GM06990 (cell line): Measurements from ENCODE around the gene GAS2L2.

Experiments used
- DNase-seq: peaks from one replicate; pipeline ENCODE4 v3.0.0-alpha.2; 2011; ENCODE audit not compliant: insufficient read length; ENCODE audit errors: extremely low read depth
- H3K27me3 ChIP-seq: replicated peaks from 2 replicates; pipeline ENCODE4 v1.6.0; 2011; ENCODE audit warnings: low read length; ENCODE audit not compliant: control insufficient read depth, insufficient read depth
- H3K36me3 ChIP-seq: 2 replicates; pipeline ENCODE4 v1.5.1; 2011; ENCODE audit warnings: low read length; ENCODE audit not compliant: control insufficient read depth, insufficient read depth
- H3K4me3 ChIP-seq: replicated peaks from 2 replicates; pipeline ENCODE4 v1.5.1; 2011; ENCODE audit warnings: low read depth, mild to moderate bottlenecking, control low read depth, low read length
- TF ChIP-seq, protein P1 (sequence below): IDR thresholded peaks from 2 replicates; pipeline ENCODE4 v1.5.1; 2011; ENCODE audit warnings: low read length, control low read depth, mild to moderate bottlenecking, inconsistent platforms; ENCODE audit not compliant: insufficient read depth, poor library complexity, severe bottlenecking

Gene GAS2L2

GRCh38 chr17:35790841-35791240, 37.8 kb upstream of the GAS2L2 start:
- DNase-seq = no peak
- peaks cover 5% of the 10 kb centered on the region for H3K27me3 ChIP-seq

GRCh38 chr17:35788477-35789368, 35.7 kb upstream of the GAS2L2 start:
- peaks cover 6% of the 10 kb centered on the region for H3K27me3 ChIP-seq
- DNase-seq = no peak
- H3K36me3 ChIP-seq = no peaks in the 10 kb centered on the region
- TF ChIP-seq, protein P1, sequence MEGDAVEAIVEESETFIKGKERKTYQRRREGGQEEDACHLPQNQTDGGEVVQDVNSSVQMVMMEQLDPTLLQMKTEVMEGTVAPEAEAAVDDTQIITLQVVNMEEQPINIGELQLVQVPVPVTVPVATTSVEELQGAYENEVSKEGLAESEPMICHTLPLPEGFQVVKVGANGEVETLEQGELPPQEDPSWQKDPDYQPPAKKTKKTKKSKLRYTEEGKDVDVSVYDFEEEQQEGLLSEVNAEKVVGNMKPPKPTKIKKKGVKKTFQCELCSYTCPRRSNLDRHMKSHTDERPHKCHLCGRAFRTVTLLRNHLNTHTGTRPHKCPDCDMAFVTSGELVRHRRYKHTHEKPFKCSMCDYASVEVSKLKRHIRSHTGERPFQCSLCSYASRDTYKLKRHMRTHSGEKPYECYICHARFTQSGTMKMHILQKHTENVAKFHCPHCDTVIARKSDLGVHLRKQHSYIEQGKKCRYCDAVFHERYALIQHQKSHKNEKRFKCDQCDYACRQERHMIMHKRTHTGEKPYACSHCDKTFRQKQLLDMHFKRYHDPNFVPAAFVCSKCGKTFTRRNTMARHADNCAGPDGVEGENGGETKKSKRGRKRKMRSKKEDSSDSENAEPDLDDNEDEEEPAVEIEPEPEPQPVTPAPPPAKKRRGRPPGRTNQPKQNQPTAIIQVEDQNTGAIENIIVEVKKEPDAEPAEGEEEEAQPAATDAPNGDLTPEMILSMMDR = no peak
- H3K4me3 ChIP-seq = no peak overlapping the region

More at GRCh38 chr17:35790841-35791240, 37.8 kb upstream of the GAS2L2 start:
- H3K4me3 ChIP-seq = no peak overlapping the region
- TF ChIP-seq, protein P1 = no peak
- H3K36me3 ChIP-seq = no peaks in the 10 kb centered on the region

- no peak for DNase-seq
- Histone ChIP-seq H3K4me3 (no peak overlapping the region), H3K27me3 (peaks cover 4% of the 10 kb centered on the region), H3K36me3 (no peaks in the 10 kb centered on the region)
- TF ChIP-seq, protein P1 = no peak
Observed at GRCh38 chr17:35786941-35787432, 33.9 kb upstream of the GAS2L2 start.

GRCh38 chr17:35784895-35785294, 31.9 kb upstream of the GAS2L2 start:
- no peak overlapping the region for H3K4me3 ChIP-seq

DNA sequence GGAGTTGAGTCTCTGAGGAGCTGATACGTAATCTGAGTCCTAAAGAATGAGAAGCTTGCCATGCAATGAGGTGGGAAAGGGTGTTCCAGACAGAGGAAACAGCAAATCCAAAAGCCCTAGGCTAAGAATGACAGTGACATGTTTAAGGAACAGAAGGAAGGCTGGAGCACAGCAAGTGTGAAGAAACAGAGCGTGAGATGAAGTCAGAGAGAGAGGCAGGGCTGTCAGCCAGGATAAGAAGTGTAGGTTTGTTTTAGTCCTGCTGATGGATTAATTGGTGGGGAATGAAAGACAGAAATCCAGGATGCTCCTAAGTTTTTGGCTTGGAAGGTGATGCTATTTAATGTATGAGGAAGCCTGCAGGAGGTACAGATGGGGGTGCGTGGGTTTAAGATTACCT, 27.9 kb upstream of the GAS2L2 start:
- TF ChIP-seq, protein P1 = no peak
- DNase-seq = no peak
- no peak overlapping the region for H3K4me3 ChIP-seq
- peaks cover 4% of the 10 kb centered on the region for H3K27me3 ChIP-seq
- no peaks in the 10 kb centered on the region for H3K36me3 ChIP-seq

More at GRCh38 chr17:35784895-35785294, 31.9 kb upstream of the GAS2L2 start:
- no peak for DNase-seq
- H3K27me3 ChIP-seq = peaks cover 3% of the 10 kb centered on the region
- no peaks in the 10 kb centered on the region for H3K36me3 ChIP-seq
- TF ChIP-seq, protein P1 = no peak
